C1 segment of cervical spinal cord (tissue), 14 donors: ENCODE measurements around the gene CES3.

Experiments
- DNase-seq, 14 donors: peaks; one replicate each; lab custom pipeline; 2025; lab: John Stamatoyannopoulos, UW

CES3 gene

DNA sequence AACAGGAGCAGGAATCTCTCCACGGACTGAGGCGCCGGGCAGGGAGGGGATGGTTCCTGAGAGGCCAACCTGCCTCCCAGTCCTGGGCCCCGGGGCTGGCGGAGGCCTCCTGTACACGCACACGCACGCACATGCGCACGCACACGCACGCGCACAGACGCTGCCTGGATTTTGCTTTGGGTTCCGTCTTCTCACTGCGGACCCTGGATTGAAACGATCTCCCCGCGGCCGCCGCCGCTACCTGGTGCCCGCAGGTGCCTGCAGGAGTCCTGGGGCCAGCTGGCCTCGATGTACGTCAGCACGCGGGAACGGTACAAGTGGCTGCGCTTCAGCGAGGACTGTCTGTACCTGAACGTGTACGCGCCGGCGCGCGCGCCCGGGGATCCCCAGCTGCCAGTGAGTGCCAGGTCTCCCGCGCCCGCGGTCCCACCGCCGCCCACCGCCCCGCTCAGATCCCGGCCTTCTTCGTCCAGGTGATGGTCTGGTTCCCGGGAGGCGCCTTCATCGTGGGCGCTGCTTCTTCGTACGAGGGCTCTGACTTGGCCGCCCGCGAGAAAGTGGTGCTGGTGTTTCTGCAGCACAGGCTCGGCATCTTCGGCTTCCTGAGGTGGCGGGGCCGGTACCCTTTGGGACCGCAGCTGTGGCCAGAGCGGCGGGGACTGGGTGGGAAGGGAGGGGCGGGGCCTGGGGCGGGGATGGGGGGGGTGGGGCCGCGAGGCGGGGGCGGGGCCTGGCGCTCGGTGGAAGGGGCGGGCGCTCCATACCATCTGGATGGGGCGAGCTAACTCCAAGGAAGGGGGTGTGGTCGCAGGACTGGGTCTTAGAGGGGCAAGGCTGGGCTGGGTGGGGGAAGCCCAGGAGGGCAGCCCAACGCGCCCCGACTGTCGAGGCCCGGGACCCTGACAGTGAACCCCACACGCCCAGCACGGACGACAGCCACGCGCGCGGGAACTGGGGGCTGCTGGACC lies 39.6 kb downstream of the CES3 start:
- DNase-seq = peak in 12 of 14 donors; percentile 48 to 89 (median 62)

DNA sequence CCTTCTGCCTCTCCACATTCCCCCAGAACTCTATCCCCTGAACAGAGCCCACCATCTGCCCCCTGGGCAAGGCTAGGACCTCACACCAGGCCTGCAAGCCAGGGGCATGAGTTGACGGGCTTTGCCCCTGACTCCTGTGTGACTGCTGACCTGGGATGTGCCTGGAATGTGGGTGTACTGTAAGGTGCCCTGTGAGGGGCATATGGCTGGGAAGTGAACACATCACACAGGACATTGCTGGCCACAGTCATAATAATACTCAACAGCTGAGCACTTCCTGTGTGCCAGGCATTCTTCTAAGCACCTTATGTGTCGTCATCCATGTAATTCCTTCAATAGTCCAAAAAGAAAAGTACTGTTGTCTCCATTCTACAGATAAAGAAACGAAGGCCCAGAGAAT lies 40.7 kb downstream of the CES3 start:
- DNase-seq = no peak

DNA sequence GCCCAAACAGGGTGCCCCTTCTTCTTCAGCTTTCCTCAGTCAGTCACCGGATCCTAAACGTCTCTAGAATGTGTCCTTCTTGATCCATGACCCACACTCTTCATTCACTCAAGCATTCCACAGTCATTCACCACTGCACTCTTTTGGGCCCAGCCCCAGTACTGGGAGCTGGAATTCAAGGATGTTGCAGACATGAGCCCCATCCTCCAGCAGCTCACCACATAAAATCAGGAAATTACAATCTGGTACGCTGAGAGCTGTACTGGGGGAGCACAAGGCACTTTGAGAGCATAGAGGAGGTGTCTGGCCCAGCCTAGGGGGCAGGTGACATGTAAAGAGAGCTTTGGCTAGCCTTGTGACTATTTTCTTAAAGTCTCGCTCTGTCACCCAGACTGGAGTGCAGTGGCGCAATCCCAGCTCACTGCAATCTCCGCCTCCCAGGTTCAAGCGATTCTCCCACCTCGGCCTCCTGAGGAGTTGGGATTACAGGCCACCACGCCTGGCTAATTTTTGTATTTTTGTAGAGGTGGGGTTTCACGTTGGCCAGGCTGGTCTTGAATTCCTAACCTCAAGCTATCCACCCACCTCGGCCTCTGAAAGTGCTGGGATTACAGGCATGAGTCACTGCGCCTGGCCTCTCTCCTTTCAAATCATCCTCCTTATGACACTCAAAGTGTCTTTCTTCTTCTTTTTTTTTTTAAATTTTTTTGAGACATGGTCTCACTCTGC lies 46.0 kb downstream of the CES3 start:
- no peak for DNase-seq

DNA sequence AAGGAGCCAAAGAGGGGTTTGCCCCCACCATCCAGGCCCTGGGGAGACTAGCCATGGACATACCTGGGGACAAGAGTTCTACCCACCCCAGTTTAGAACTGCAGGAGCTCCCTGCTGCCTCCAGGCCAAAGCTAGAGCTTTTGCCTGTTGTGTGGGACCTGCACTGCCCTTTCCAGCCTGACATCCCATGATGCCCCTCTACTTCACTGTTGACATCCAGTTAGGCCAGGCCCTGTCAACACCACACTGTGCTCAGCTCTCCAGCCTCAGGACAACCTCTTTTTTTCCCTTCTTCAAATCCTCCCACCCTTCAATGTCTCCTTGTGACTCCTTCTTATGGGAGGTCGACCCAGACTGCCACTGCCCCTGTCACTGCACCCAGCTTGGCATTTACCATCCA lies 48.1 kb downstream of the CES3 start:
- DNase-seq = no peak

DNA sequence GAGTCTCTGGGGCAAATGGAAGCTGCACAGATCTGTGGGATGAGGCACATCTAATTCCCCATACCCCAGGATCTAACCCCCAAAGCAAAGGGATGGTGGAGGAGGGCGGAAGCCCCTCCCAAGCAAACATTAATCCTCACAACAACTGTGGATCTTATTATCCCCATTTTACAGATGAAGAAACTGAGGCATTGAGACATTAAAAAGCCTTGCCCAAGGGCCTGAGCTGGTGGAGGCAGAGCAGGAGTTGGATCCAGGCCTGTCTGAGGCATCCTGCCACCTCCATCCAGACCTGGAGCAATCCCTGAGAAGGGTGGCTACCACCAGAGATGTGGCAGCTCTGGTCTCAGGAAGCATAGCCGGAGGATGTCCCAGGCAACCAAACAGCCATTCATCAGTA lies 50.2 kb downstream of the CES3 start:
- DNase-seq = no peak

DNA sequence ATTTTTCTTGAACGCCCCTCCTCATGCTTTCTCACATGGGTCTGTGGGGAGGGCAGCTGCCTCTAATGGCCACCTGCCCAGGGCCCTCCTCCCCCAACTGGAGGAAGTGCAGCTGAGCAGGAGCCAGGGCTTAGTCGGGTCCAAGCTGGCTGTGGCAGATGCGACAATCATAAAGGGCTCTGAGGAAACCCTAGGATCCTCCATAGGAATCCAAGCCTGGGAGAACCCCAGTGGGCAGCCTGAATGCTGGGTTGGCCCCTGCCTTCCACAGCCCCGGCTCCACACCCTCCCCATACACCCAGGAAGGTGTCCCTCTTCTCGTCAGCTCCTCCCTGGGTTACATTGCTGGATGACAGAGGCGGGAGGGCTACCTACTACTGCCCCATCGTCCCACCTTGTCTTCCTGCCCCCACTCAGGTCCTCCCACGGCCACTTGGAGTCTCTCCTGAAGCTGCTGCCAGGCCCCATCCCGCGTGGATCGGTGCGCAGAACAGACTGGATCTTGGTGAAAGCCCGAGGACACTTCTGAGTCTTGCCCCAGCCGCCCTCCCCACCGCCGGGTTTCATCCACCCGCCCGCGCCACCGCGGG lies 52.3 kb downstream of the CES3 start:
- DNase-seq = peak in 9 of 14 donors; percentile 23 to 47 (median 36)

DNA sequence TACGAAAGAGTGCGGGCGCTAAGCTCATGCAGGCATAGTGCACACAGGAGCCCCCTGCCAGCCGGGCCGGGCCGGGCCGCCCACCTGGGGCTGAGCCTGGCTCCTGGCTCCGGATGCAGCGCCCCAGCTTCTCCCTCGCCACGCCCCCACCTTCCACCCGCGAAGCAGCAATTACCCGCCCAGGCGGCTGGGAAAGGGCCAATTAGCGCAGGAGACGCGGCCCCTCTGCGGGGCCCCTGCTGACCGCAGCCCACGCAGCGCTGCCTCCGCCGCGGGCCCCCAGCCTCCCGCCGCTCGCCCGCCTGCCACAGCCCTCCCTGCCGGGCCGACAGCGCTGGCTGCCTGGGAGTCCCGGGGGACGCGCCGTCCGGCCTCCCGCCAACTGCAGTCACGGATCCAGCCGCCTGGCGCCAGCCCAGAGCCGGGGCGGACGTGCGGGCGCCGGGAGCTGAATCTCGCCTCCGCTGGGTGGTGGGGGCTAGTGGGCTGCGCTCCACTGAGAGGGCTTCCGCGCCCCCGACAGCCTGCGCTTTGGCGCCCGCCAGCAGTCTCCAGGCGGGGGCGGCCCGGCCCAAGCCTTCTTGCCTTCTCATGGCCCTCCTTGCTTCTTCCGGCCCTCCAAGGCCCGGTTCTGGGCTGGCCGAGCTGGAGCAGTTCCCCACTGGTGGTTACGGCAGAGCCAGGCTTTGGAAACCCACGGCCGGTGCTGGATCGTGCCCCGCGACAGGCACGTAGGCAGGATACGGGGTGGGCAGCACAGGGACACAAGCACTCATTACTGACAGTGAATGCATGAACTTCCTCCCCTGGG lies 53.0 kb downstream of the CES3 start:
- peak in 11 of 14 donors; percentile 19 to 69 (median 43) for DNase-seq

DNA sequence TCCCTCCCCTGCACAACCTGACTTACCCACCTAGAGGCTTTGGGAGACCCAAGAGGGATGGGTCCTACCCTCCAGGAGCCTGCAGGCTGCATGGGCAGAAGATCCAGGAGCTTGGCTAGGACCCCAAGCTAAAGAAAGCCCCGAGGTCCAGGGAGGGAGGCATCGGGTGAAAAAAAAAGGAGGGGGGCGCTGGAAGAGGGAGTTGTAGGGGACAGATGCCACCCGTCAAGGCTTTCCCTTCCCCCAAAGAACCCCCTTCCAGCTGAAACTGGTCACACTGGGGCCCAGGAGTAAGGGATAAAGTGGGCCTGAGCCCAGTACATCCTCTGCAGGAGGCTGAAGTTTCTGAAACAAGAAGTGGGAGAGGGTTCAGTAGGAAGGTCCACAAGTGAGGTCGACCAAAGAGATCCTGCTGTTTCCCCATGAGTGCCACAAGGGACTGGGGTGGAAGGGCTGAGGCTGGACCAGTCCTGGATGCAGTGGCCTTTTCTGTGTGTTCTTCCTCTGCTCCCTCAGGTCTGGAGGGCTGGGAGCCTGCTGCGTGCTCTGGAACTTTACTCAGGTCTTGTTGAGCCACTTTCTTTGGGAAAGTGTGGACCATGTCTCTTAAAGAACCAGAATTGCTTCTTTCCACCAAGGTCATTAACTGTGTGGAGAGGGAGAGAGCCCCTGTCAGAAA lies 53.7 kb downstream of the CES3 start:
- no peak for DNase-seq

DNA sequence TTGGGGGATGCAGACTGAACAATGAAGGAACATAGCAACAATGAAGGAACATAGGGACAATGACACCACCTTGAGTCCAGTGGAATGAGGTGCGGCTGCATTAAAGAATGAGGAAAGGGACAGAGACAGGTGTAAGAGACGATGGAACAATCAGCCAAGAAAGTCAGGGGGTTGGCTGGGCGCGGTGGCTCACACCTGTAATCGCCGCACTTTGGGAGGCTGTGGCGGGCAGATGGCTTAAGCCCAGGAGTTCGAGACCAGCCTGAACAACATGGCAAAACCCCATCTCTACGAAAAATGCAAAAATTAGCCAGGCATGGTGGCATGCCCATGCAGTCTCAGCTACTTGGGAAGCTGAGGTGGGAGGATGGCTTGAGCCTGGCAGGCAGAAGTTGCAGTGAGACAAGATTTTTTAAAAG lies 54.3 kb downstream of the CES3 start:
- DNase-seq = no peak

DNA sequence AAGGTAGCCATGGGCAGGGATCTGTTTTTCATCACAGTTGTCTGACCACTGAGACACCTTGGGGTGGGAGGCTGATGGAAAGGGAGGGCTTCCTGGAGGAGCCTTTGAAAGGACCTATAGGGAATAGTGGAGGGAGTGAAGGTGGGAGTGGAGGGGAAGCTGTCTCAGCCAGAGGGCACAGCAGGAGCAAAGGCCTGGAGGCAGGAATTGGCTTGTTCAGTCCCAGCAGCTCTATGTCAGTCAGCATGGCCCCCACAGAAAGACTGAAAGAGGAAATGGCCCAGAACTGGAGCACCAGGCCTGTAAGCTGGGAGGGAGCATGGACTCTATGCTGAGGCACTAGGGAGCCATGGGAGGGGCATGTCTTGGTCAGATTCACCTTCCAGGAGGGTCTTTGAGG lies 55.1 kb downstream of the CES3 start:
- no peak for DNase-seq

DNA sequence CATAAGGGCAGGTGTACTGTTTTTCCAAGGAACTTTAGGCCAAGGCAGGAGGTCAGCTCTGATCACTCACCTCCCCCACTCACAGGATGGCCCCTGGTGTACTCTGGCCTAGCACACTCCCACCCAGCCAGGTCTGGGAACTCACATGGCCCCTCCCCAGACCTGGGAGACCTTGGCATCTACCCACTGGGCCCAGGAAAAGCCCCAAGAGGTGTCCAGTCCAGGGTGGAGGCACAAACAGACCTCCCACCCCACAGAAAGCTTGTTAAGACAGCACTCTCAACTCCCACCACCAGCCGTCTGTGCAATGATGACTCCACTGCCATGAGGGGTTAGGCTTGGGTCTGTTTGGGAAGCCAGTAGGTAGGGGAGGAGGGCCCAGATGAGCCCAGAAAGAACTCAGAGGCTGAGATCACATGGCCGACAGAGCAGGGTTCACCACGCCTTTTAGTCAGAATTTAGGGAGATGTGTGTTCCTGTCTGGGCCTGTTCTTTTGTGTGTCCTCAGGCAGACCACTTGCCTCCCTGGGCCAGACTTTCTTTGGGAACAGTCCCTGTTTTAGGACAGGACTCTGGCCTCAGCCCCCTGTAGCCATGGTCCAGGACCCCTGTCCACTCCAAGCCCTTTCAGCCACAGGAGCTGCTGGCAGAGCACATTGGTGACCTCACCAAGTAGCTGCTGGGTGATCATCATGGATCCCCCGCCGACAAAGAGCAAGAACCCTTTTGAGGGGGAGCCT lies 55.8 kb downstream of the CES3 start:
- no peak for DNase-seq

DNA sequence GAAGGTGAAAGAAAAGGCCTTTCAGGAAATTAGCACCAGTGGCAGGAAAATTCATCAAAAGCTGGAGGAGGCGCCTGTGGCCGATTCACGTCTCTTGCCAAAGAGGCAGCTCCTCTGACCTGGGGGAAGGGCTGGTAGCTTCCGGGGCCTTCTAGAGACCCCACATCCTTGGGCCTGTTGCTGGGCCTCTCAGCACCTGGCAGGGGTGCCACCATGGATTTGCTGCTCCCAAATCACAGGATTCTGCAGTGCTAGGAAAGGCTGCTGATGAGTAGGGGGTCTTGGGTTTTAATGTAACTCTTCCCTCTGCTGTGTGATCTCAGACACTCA lies 56.3 kb downstream of the CES3 start:
- no peak for DNase-seq

DNA sequence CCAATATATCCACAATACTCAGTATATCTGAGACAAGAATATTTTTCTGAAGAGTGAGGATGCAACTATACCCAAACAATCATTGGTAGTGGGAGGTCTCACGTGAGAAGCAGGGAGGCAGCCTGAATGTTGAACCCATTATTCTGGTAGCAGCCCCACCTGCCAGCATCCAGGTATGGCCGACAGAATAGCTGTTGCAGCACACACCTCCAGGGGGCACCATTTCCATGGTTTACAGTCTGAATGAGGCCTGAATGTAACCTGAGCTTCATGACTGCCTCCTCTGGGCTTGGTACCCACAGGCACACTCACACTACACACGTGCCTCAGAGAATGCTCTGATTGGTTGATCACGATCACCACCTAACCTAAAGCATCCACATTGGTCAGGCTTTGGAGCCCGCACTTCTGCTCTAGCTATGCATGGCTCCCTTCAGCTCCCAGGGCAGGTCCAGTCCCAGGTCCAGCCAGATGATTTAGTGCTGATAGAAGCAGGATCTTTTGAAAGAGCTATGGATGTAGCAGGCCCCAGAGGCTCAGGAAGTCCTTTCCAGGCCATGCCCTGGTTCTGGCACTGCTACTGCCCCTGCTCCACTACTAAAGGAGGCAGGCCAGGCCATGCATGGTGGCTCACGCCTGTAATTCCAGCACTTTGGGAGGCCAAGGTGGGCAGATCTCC lies 56.9 kb downstream of the CES3 start:
- peak in 7 of 14 donors; percentile 23 to 56 (median 39) for DNase-seq

DNA sequence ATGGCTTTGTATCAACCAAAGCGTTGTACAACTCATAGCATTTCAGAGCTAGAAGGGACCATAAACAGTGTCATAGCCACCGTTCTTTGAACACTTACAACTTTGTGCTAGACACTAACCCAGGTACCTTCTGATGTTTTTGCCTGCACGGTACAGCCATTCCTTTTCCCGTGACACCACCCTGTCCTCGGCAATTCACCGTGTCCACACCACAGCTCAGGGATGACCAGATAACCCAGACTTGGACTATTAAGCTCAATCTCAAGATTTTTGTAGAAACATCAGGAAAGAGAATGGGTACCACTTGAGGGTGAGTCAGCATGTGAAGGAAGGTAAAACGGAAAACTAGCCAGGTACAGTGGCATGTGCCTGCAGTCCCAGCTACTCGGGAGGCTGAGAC lies 58.1 kb downstream of the CES3 start:
- DNase-seq = no peak

DNA sequence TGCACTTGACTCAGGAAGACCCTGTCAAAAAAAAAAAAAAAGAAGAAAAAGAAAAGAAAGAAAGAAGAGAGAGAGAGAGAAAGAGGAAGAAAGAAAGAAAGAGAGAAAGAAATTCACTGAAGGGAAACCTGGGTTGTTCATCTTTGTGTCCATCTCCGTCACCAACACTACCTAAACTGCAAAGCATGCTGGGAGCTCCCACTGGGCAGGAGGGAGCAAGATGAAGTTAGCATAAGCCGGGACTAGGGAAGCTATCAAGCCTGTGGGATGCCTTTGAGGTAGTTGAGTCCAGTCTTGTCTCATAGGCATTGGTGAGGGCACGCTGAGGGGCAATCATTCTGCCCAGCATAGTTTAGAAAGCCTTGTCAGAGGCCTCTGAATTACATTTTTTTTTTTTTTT lies 60.3 kb downstream of the CES3 start:
- no peak for DNase-seq

DNA sequence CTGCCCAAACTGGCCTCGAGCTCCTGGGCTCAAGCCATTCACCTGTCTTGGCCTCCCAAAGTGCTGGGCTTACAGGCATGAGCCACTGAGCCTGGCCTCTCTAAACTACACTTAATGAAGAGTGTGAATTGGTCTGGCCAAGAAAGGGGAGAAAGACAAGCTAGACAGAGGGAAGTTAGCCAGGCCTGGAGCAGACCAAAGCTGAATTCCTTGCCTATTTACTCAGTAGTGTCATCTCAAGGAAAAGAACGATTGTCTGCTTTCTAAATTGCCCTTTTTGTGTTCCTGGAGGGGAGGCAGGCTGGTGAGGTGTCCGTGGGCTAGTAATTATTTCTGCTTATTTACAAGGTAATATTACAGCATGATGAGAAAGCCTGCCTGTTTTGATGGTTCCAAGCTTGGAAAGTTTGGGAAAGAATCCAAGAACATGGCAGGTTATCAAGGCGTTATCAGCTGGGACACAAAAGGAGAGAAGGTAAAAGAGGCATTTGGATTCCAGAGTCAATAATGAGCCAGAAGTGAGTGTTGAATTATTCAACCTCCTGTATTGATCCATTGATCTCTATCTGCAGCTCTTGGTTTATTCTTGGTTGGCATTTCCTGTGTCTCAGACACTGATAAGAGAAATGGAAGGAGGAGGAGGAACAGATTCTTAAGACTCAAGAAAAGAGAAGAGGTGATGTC lies 61.6 kb downstream of the CES3 start:
- no peak for DNase-seq

DNA sequence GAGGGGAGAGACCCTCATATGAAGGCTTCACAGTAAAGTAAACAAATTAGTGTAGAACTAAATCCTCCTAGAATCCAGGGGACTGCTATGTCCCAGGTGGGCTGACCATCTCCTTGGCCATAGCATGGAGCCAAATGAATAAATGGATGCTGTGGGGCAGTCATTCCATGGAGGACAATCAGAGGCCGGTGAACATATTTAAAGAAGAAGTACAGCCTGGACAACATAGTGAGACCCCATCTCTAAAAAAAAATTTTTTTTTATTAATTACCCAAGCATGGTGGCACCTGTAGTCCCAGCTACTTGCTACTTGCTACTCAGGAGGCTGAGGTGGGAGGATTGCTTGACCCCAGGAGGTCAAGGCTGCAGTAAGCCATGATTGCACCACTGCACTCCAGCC lies 62.6 kb downstream of the CES3 start:
- DNase-seq = no peak
